K562 (cell line): Measurements from ENCODE around the gene HJV. TPM values are rescaled to one million over a fixed set of nuclear protein-coding genes. Genes with fewer than 3 reads are reported as not detected.
A peak's percentile ranks its signal among the peaks of the same experiment; 100 is the strongest.

ENCODE experiments used
- AFF1 ChIP-seq, 2 experiments: fragments of 450-650 bp; IDR thresholded peaks; 2 replicates each; pipeline ENCODE4 v1.6.1; 2018; ENCODE audit warnings: mild to moderate bottlenecking in 2 of 2, low read depth in 1 of 2; ENCODE audit not compliant: partially characterized antibody in 2 of 2
- FOSL1 ChIP-seq: fragments of 200-800 bp; sonication (Bioruptor generic); conservative IDR thresholded peaks from 2 replicates; pipeline ENCODE4 v1.6.1; 2016; ENCODE audit warnings: missing genetic modification characterization, missing compliant biosample characterization
- FOXK2 ChIP-seq, 2 experiments: fragments of 450-650 bp; IDR thresholded peaks in 1 of 2; conservative IDR thresholded peaks in 1 of 2; 2 replicates each; pipeline ENCODE4 v1.6.1; 2016; ENCODE audit warnings: low read depth in 2 of 2, mild to moderate bottlenecking in 1 of 2
- FOXM1 ChIP-seq, 2 experiments: fragments of 450-650 bp in 1 of 2; sonication (generic) in 1 of 2; formaldehyde crosslinking in 1 of 2; IDR thresholded peaks; 2 replicates each; pipeline versions ENCODE4 v1.6.1 to v1.9.0; 2017 to 2022; ENCODE audit warnings: low read depth in 2 of 2, mild to moderate bottlenecking in 2 of 2, missing genetic modification reagents in 1 of 2, moderate library complexity in 1 of 2
- HCFC1 ChIP-seq: IDR thresholded peaks from 2 replicates; pipeline ENCODE4 v1.6.1; 2012; ENCODE audit warnings: low read depth, low read length, improper control_type of control experiment
- MIER1 ChIP-seq: fragments of 450-650 bp; IDR thresholded peaks from 2 replicates; pipeline ENCODE4 v1.6.1; 2016; ENCODE audit warnings: antibody characterized with exemption, mild to moderate bottlenecking, low read depth
- POLR3A ChIP-seq: IDR thresholded peaks from 2 replicates; pipeline ENCODE4 v1.6.1; 2011; ENCODE audit warnings: borderline replicate concordance, mild to moderate bottlenecking, moderate library complexity; ENCODE audit not compliant: insufficient read length, insufficient read depth; ENCODE audit errors: extremely low read depth
- PRPF4 ChIP-seq: fragments of 200-400 bp; formaldehyde crosslinking; IDR thresholded peaks from one replicate; pipeline ENCODE4 v1.6.1; 2017; ENCODE audit warnings: low read length, low read depth, mild to moderate bottlenecking; ENCODE audit not compliant: insufficient read depth, poor library complexity, severe bottlenecking
- SFPQ ChIP-seq: fragments of 200-400 bp; formaldehyde crosslinking; IDR thresholded peaks from 2 replicates; pipeline ENCODE4 v1.6.1; 2017; ENCODE audit warnings: mild to moderate bottlenecking, low read depth, low read length, moderate library complexity
- SREBF2 ChIP-seq: sonication (generic); formaldehyde crosslinking; IDR thresholded peaks from 2 replicates; pipeline ENCODE4 v1.4.0; 2020; ENCODE audit warnings: mild to moderate bottlenecking, missing genetic modification reagents
- ZNF253 ChIP-seq: fragments of 250-450 bp; sonication (Bioruptor Pico); conservative IDR thresholded peaks from 2 replicates; pipeline ENCODE4 v1.6.1; 2021; ENCODE audit warnings: mild to moderate bottlenecking
- ZNF280A ChIP-seq: fragments of 450-650 bp; IDR thresholded peaks from 2 replicates; pipeline ENCODE4 v1.6.1; 2018; ENCODE audit warnings: mild to moderate bottlenecking, low read depth; ENCODE audit not compliant: partially characterized antibody
- ZNF395 ChIP-seq: fragments of 200-800 bp; sonication (Bioruptor generic); IDR thresholded peaks from 2 replicates; pipeline ENCODE4 v1.6.1; 2017; ENCODE audit warnings: missing genetic modification characterization, missing compliant biosample characterization
- ZNF668 ChIP-seq: fragments of 250-450 bp; sonication (Bioruptor Pico); IDR thresholded peaks from 2 replicates; pipeline ENCODE4 v1.8.0; 2022; ENCODE audit warnings: mild to moderate bottlenecking, inconsistent platforms
- polyA plus RNA-seq, 8 experiments: library from polyadenylated mRNA; depleted of rRNA in 4 of 8; stranded (reverse) in 5 of 8; unstranded in 3 of 8; fragments of >200 nt; fragmentation: Nextera tagmentation in 2 of 8; fragmentation: Illumina TruSeq in 1 of 8; extraction: Ambion mirVana in 2 of 8; extraction: Trizol in 1 of 8; gene quantifications; 2 replicates each; pipeline versions ENCODE4 v1.2.1 to v1.2.3, GENCODE V29; 2011 to 2014; ENCODE audit warnings: inconsistent platforms in 1 of 8, missing spikeins in 1 of 8
- total RNA-seq, 7 experiments: library from RNA; depleted of rRNA in 6 of 7; stranded (reverse); fragments of >200 nt in 6 of 7; fragmentation: Illumina TruSeq in 2 of 7; extraction: Trizol in 2 of 7; gene quantifications; 2 replicates each; pipeline versions ENCODE4 v1.2.1 to v1.2.3, GENCODE V29; 2011 to 2021; ENCODE audit warnings: low replicate concordance in 1 of 7

Gene HJV
- total and polyA plus RNA-seq, 9 of the 15 experiments (the other 6 are each of a cell fraction or from before 2014, with no cell fraction given), result 1.0 to 6.6 (median 2.4) TPM

- TF ChIP-seq AFF1 (IDR thresholded peaks at IDR 0.05; ENCODE audit: low read depth in 1 of 2, partially characterized antibody in 2 of 2) (peak; percentile 50 to 81), HCFC1 (no peak; the same call in 1 of the 2 replicates), FOSL1 (tag) (peak; percentile 65), ZNF253 (CRISPR knock-in tag) (no peak), FOXM1 (IDR thresholded peaks at IDR 0.05; ENCODE audit: low read depth) (peak; percentile 61), FOXM1 (CRISPR knock-in tag; IDR thresholded peaks at IDR 0.05; ENCODE audit: low read depth) (peak; percentile 24; the same call in 1 of the 2 replicates), ZNF280A (no peak), POLR3A (no peak), ZNF668 (CRISPR knock-in tag) (peak; percentile 67; the same call in 1 of the 2 replicates), ZNF395 (peak; percentile 85; the same call in 1 of the 2 replicates), MIER1 (peak; percentile 50; the same call in 1 of the 2 replicates), SFPQ (no peak), FOXK2 (conservative IDR thresholded peaks at IDR 0.05 in 1 of 2, IDR thresholded peaks at IDR 0.05 in 1 of 2; ENCODE audit: low read depth in 2 of 2) (peak; percentile 84 to 91), SREBF2 (CRISPR knock-in tag) (0 out of 2 replicates have a peak, but pooled peaks have one; percentile 14), PRPF4 (no peak)
Observed at GRCh38 chr1:145978854-145979745, 42.4 kb downstream of the HJV start (continued).
